H9 (cell line): Measurements from ENCODE around the gene B4GAT1. TPM values are rescaled to one million over a fixed set of nuclear protein-coding genes. Genes with fewer than 3 reads are reported as not detected.

Experiments
- DNase-seq: peaks from one replicate; pipeline ENCODE4 v3.0.0-alpha.2; 2017
- H2AFZ ChIP-seq: one replicate; pipeline ENCODE4 v1.6.1; 2013; ENCODE audit warnings: mild to moderate bottlenecking, low read length, control low read depth, moderate library complexity
- H2AK5ac ChIP-seq: 2 replicates; pipeline ENCODE4 v1.6.1; 2013; ENCODE audit warnings: low read length, control low read depth, mixed read lengths; ENCODE audit not compliant: insufficient read length
- H2BK120ac ChIP-seq: one replicate; pipeline ENCODE4 v1.6.1; 2013; ENCODE audit warnings: low read depth, mild to moderate bottlenecking, low read length, control low read depth, inconsistent platforms; ENCODE audit not compliant: poor library complexity, severe bottlenecking
- H2BK12ac ChIP-seq: 2 replicates; pipeline ENCODE4 v1.6.1; 2013; ENCODE audit warnings: low read length, control low read depth, mixed read lengths, low read depth; ENCODE audit not compliant: insufficient read length
- H2BK15ac ChIP-seq: 2 replicates; pipeline ENCODE4 v1.6.1; 2013; ENCODE audit warnings: low read depth, low read length, control low read depth
- H2BK20ac ChIP-seq: one replicate; pipeline ENCODE4 v1.6.1; 2013; ENCODE audit warnings: low read depth, mild to moderate bottlenecking, low read length, control low read depth, inconsistent platforms; ENCODE audit not compliant: poor library complexity, severe bottlenecking
- H2BK5ac ChIP-seq: 2 replicates; pipeline ENCODE4 v1.6.1; 2013; ENCODE audit warnings: low read length, control low read depth, mixed read lengths; ENCODE audit not compliant: insufficient read length
- H3K14ac ChIP-seq: 2 replicates; pipeline ENCODE4 v1.6.1; 2013; ENCODE audit warnings: low read length, control low read depth; ENCODE audit not compliant: insufficient read depth
- H3K18ac ChIP-seq: 2 replicates; pipeline ENCODE4 v1.6.1; 2013; ENCODE audit warnings: low read depth, mild to moderate bottlenecking, mixed read lengths, low read length, control low read depth; ENCODE audit not compliant: insufficient read length
- H3K23ac ChIP-seq: 2 replicates; pipeline ENCODE4 v1.6.1; 2013; ENCODE audit warnings: low read length, control low read depth, mixed read lengths, low read depth; ENCODE audit not compliant: insufficient read length
- H3K23me2 ChIP-seq: 2 replicates; pipeline ENCODE4 v1.6.1; 2013; ENCODE audit warnings: low read depth, mild to moderate bottlenecking, mixed read lengths, low read length, control low read depth; ENCODE audit not compliant: insufficient read length, poor library complexity, severe bottlenecking
- H3K27ac ChIP-seq: 2 replicates; pipeline ENCODE4 v1.5.1; 2013; ENCODE audit warnings: low read length, control low read depth, mixed read lengths, low read depth; ENCODE audit not compliant: insufficient read length
- H3K27me3 ChIP-seq: 2 replicates; pipeline ENCODE4 v1.6.1; 2013; ENCODE audit warnings: low read length, control low read depth, inconsistent platforms; ENCODE audit not compliant: insufficient read depth
- H3K4ac ChIP-seq: 2 replicates; pipeline ENCODE4 v1.6.1; 2013; ENCODE audit warnings: low read depth, mild to moderate bottlenecking, control low read depth, inconsistent platforms, low read length, moderate library complexity
- H3K4me1 ChIP-seq: 2 replicates; pipeline ENCODE4 v1.6.1; 2013; ENCODE audit warnings: low read length, control low read depth, inconsistent platforms; ENCODE audit not compliant: insufficient read depth
- H3K4me2 ChIP-seq: 2 replicates; pipeline ENCODE4 v1.6.1; 2013; ENCODE audit warnings: low read length, control low read depth, mixed read lengths; ENCODE audit not compliant: insufficient read length, insufficient read depth
- H3K56ac ChIP-seq: 2 replicates; pipeline ENCODE4 v1.6.1; 2013; ENCODE audit warnings: low read depth, mild to moderate bottlenecking, mixed read lengths, low read length, control low read depth; ENCODE audit not compliant: insufficient read length
- H3K79me1 ChIP-seq: 2 replicates; pipeline ENCODE4 v1.6.1; 2013; ENCODE audit warnings: low read depth, mild to moderate bottlenecking, moderate library complexity, low read length, control low read depth, inconsistent platforms; ENCODE audit not compliant: insufficient read depth, poor library complexity, severe bottlenecking
- H3K79me2 ChIP-seq: 2 replicates; pipeline ENCODE4 v1.6.1; 2013; ENCODE audit warnings: low read length, control low read depth, inconsistent platforms; ENCODE audit not compliant: insufficient read depth
- H3K9ac ChIP-seq: 2 replicates; pipeline ENCODE4 v1.6.1; 2013; ENCODE audit warnings: low read length, control low read depth, mixed read lengths; ENCODE audit not compliant: insufficient read length; ENCODE audit errors: extremely low read depth
- H3K9me3 ChIP-seq: one replicate; pipeline ENCODE4 v1.6.1; 2013; ENCODE audit warnings: low read depth, low read length, inconsistent platforms; ENCODE audit not compliant: control insufficient read depth
- H3T11ph ChIP-seq: one replicate; pipeline ENCODE4 v1.6.1; 2013; ENCODE audit warnings: mild to moderate bottlenecking, low read length, control low read depth, inconsistent platforms
- H4K20me1 ChIP-seq: one replicate; pipeline ENCODE4 v1.6.1; 2013; ENCODE audit not compliant: control insufficient read depth, insufficient read length, insufficient read depth
- H4K5ac ChIP-seq: 2 replicates; pipeline ENCODE4 v1.6.1; 2013; ENCODE audit warnings: low read depth, mild to moderate bottlenecking, mixed read lengths, low read length, control low read depth; ENCODE audit not compliant: insufficient read length
- H4K8ac ChIP-seq: replicated peaks from 2 replicates; pipeline ENCODE4 v1.6.1; 2013; ENCODE audit warnings: low read length, control low read depth, mixed read lengths, low read depth; ENCODE audit not compliant: insufficient read length
- H4K91ac ChIP-seq: 2 replicates; pipeline ENCODE4 v1.6.1; 2013; ENCODE audit warnings: low read depth, mild to moderate bottlenecking, moderate library complexity, mixed read lengths, low read length, control low read depth; ENCODE audit not compliant: insufficient read length
- H3K27ac Mint-ChIP-seq, 3 experiments: 2 replicates in 2 of 3; 3 replicates in 1 of 3; pipeline ENCODE4 v1.8.0; 2020 to 2021; ENCODE audit warnings: mixed read lengths in 3 of 3, mild to moderate bottlenecking in 1 of 3, moderate library complexity in 1 of 3
- H3K27me3 Mint-ChIP-seq: 2 replicates; pipeline ENCODE4 v1.8.0; 2021; ENCODE audit warnings: low read depth, mild to moderate bottlenecking, moderate library complexity, mixed read lengths
- H3K36me3 Mint-ChIP-seq, 3 experiments: 2 replicates in 2 of 3; 3 replicates in 1 of 3; pipeline ENCODE4 v1.8.0; 2020 to 2021; ENCODE audit warnings: low read depth in 3 of 3, mixed read lengths in 3 of 3; ENCODE audit not compliant: insufficient read depth in 1 of 3
- H3K4me1 Mint-ChIP-seq, 2 experiments: 2 replicates each; pipeline ENCODE4 v1.8.0; 2020; ENCODE audit warnings: mixed read lengths in 2 of 2
- H3K4me3 Mint-ChIP-seq, 2 experiments: 2 replicates in 1 of 2; 3 replicates in 1 of 2; pipeline ENCODE4 v1.8.0; 2020 to 2021; ENCODE audit warnings: mild to moderate bottlenecking in 2 of 2, mixed read lengths in 2 of 2, moderate library complexity in 1 of 2
- H3K9me3 Mint-ChIP-seq, 2 experiments: 2 replicates in 1 of 2; 3 replicates in 1 of 2; pipeline ENCODE4 v1.8.0; 2020; ENCODE audit warnings: mild to moderate bottlenecking in 2 of 2, mixed read lengths in 2 of 2, moderate library complexity in 1 of 2
- CTCF ChIP-seq: fragments of 200-600 bp; sonication (generic); conservative IDR thresholded peaks from 3 replicates; pipeline ENCODE4 v1.8.0; 2021; ENCODE audit warnings: antibody characterized with exemption, mild to moderate bottlenecking
- WGBS: extraction: QIAGEN DNeasy Blood & Tissue Kit; methylation state at CpG from one replicate; pipeline ENCODE4 v1.1.7; 2013; ENCODE audit warnings: missing lambda C conversion rate, low lambda C conversion rate, mixed read lengths; ENCODE audit not compliant: insufficient read length; ENCODE audit errors: extremely low coverage; 5-methylcytosine and 5-hydroxymethylcytosine counted together
- total RNA-seq: library from RNA; stranded (reverse); gene quantifications from 2 replicates; pipeline ENCODE4 v1.2.1, GENCODE V29; 2021

B4GAT1 gene
- total RNA-seq, 1 experiment from 2014 or later, result 24.3 TPM

DNA sequence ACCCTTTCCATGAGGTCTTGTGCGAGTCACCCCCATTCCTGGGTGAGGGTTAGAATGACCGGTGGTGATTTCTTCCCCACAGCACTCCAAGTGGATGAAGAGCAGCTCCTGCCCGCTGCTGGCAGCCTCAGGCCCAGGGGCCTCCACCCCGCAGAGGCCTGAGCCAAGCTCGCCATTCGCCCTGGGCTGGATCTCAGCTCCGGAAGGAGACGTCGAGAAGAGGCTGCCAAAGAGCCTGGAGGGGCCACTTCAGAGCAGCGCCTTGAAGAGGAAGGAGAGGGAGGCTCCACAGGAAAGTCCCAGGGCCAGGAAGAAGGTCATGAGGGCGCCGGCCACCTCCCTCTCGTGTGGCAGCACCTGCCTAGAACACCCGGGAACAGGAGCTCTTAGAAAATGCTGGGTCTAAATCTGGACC lies 15.8 kb upstream of the B4GAT1 start:
- no peaks in the 10 kb centered on the region for H3K79me2 ChIP-seq

More for the DNA sequence above, 15.8 kb upstream of the B4GAT1 start:
- Histone ChIP-seq H3K9me3 (no peaks in the 10 kb centered on the region), H3K18ac (no peak overlapping the region), H4K5ac (no peak overlapping the region), H2AFZ (no peak overlapping the region), H3K27ac (no peak overlapping the region), H3K4me1 (peaks cover 4% of the 10 kb centered on the region; the same call in 1 of the 2 replicates), H3K79me1 (no peaks in the 10 kb centered on the region), H2AK5ac (no peak overlapping the region), H4K20me1 (no peaks in the 10 kb centered on the region), H3K27me3 (no peaks in the 10 kb centered on the region), H2BK20ac (no peak overlapping the region), H2BK15ac (no peak overlapping the region), H3K23me2 (no peaks in the 10 kb centered on the region), H4K8ac (no peak overlapping the region), H3K4me2 (no peak overlapping the region), H3K14ac (no peak overlapping the region), H3K56ac (no peak overlapping the region), H3K9ac (no peak overlapping the region), H2BK5ac (no peak overlapping the region), H2BK12ac (no peak overlapping the region), H4K91ac (no peak overlapping the region), H3K4ac (no peak overlapping the region), H3T11ph (no peak overlapping the region), H3K23ac (no peak overlapping the region), H2BK120ac (no peak overlapping the region)
- Mint-ChIP-seq H3K36me3 (peaks cover 28 to 66% (median 52%) of the 10 kb centered on the region in 3 experiments; a peak in 6 of 7 replicates), H3K4me3 (no peak overlapping the region), H3K4me1 (peaks cover 7 to 8% of the 10 kb centered on the region in 2 experiments), H3K9me3 (no peaks in the 10 kb centered on the region), H3K27ac (no peak overlapping the region), H3K27me3 (no peaks in the 10 kb centered on the region; the same call in 1 of the 2 replicates)
- DNase-seq, result no peak
- no CpG with 5 or more reads among the region's 14 CpGs for WGBS
- no peak for TF ChIP-seq CTCF
